ENCODE results near the gene BTD.

GRCh38 chr3:15595955-15596354 lies 5.6 kb upstream of the BTD start:
- no peak for TF ChIP-seq SIN3A (IDR thresholded peaks at IDR 0.05; ENCODE audit: borderline replicate concordance, insufficient read depth, low read length)
- TF ChIP-seq POLR2AphosphoS5 (IDR thresholded peaks at IDR 0.05; ENCODE audit: low read depth, low read length) = no peak
- no peak for TF ChIP-seq FOXP2 (optimal IDR thresholded peaks at IDR 0.05; ENCODE audit: borderline replicate concordance, extremely low read depth, extremely low read length, insufficient read depth)
